HEK293 (cell line): ENCODE measurements around the gene CDH2.

Experiments used
- CTCF ChIA-PET: fragments of 350-600 bp; formaldehyde crosslinking; extraction: SDS; loops from one replicate; lab custom pipeline; 2021; ENCODE audit warnings: antibody characterized with exemption; lab: Yijun Ruan, JAX
- POLR2A ChIA-PET: fragments of 300-600 bp; formaldehyde crosslinking; extraction: SDS; loops from one replicate; lab custom pipeline; 2020; ENCODE audit warnings: antibody characterized with exemption, inconsistent platforms; lab: Yijun Ruan, JAX
- H3K27ac ChIP-seq: fragments of 200-500 bp; sonication (Bioruptor generic); 2 replicates; pipeline ENCODE4 v1.5.1; 2014; ENCODE audit warnings: low read depth, low read length, control low read depth, inconsistent platforms; ENCODE audit errors: extremely low read depth
- H3K36me3 ChIP-seq, 2 experiments: fragments of 200-500 bp in 1 of 2; sonication (Bioruptor generic) in 1 of 2; 1 replicate in 1 of 2; 2 replicates in 1 of 2; pipeline ENCODE4 v1.5.1; 2014 to 2017; ENCODE audit warnings: inconsistent platforms in 2 of 2, low read length in 2 of 2; ENCODE audit not compliant: control insufficient read depth in 2 of 2, insufficient read depth in 1 of 2
- H3K4me1 ChIP-seq: fragments of 200-500 bp; sonication (Bioruptor generic); 2 replicates; pipeline ENCODE4 v1.5.1; 2014; ENCODE audit warnings: mild to moderate bottlenecking, low read length, inconsistent platforms; ENCODE audit not compliant: control insufficient read depth, insufficient read depth
- H3K4me3 ChIP-seq: 2 replicates; pipeline ENCODE4 v1.5.1; 2011; ENCODE audit warnings: low read depth, mild to moderate bottlenecking, control low read depth, low read length, moderate library complexity
- H3K9me3 ChIP-seq: fragments of 200-500 bp; sonication (Bioruptor generic); 2 replicates; pipeline ENCODE4 v1.5.1; 2014; ENCODE audit warnings: low read depth, low read length, inconsistent platforms; ENCODE audit not compliant: control insufficient read depth, insufficient read depth
- BCL6B ChIP-seq: fragments of 450-650 bp; formaldehyde crosslinking; IDR thresholded peaks from 2 replicates; pipeline ENCODE4 v1.5.1; 2017; ENCODE audit warnings: missing biosample characterization, missing genetic modification characterization
- HOXC10 ChIP-seq: sonication (generic); formaldehyde crosslinking; IDR thresholded peaks from 2 replicates; pipeline ENCODE4 v1.8.1; 2023; ENCODE audit warnings: mild to moderate bottlenecking, missing genetic modification reagents
- RBAK ChIP-seq: fragments of 450-650 bp; formaldehyde crosslinking; IDR thresholded peaks from 2 replicates; pipeline ENCODE4 v1.5.1; 2016; ENCODE audit warnings: missing biosample characterization, missing genetic modification characterization
- REPIN1 ChIP-seq: fragments of 450-650 bp; formaldehyde crosslinking; IDR thresholded peaks from 2 replicates; pipeline ENCODE4 v1.5.1; 2017; ENCODE audit warnings: missing biosample characterization, missing genetic modification characterization, low read depth
- ZBTB8A ChIP-seq: fragments of 450-650 bp; formaldehyde crosslinking; IDR thresholded peaks from 2 replicates; pipeline ENCODE4 v1.5.1; 2016; ENCODE audit warnings: missing biosample characterization, missing genetic modification characterization
- ZNF112 ChIP-seq: fragments of 450-650 bp; formaldehyde crosslinking; IDR thresholded peaks from 2 replicates; pipeline ENCODE4 v1.5.0; 2017; ENCODE audit warnings: missing biosample characterization, missing genetic modification characterization
- ZNF155 ChIP-seq: fragments of 450-650 bp; formaldehyde crosslinking; IDR thresholded peaks from 2 replicates; pipeline ENCODE4 v1.5.1; 2016; ENCODE audit warnings: missing biosample characterization, missing genetic modification characterization
- ZNF311 ChIP-seq: fragments of 450-650 bp; formaldehyde crosslinking; IDR thresholded peaks from 2 replicates; pipeline ENCODE4 v1.5.1; 2017; ENCODE audit warnings: missing biosample characterization, missing genetic modification characterization, borderline replicate concordance
- ZNF366 ChIP-seq: fragments of 450-650 bp; formaldehyde crosslinking; conservative IDR thresholded peaks from 2 replicates; pipeline ENCODE4 v1.5.1; 2016; ENCODE audit warnings: missing biosample characterization, missing genetic modification characterization
- ZNF521 ChIP-seq: fragments of 450-650 bp; formaldehyde crosslinking; IDR thresholded peaks from 2 replicates; pipeline ENCODE4 v1.5.1; 2017; ENCODE audit warnings: missing biosample characterization, mild to moderate bottlenecking, missing genetic modification characterization
- ZNF529 ChIP-seq: fragments of 450-650 bp; formaldehyde crosslinking; IDR thresholded peaks from 2 replicates; pipeline ENCODE4 v1.5.1; 2017; ENCODE audit warnings: missing genetic modification characterization, missing biosample characterization; ENCODE audit not compliant: insufficient replicate concordance
- ZNF558 ChIP-seq: fragments of 450-650 bp; formaldehyde crosslinking; IDR thresholded peaks from 2 replicates; pipeline ENCODE4 v1.5.1; 2016; ENCODE audit warnings: missing biosample characterization, missing genetic modification characterization
- ZNF596 ChIP-seq: fragments of 450-650 bp; IDR thresholded peaks from 2 replicates; pipeline ENCODE4 v1.5.0; 2018; ENCODE audit warnings: missing biosample characterization, mild to moderate bottlenecking, missing genetic modification characterization, moderate library complexity
- ZNF600 ChIP-seq: fragments of 450-650 bp; formaldehyde crosslinking; IDR thresholded peaks from 2 replicates; pipeline ENCODE4 v1.5.1; 2016; ENCODE audit warnings: missing biosample characterization, missing genetic modification characterization
- ZNF664 ChIP-seq: fragments of 450-650 bp; formaldehyde crosslinking; IDR thresholded peaks from 2 replicates; pipeline ENCODE4 v1.5.1; 2016; ENCODE audit warnings: missing biosample characterization, missing genetic modification characterization
- ZNF670 ChIP-seq: fragments of 450-650 bp; formaldehyde crosslinking; IDR thresholded peaks from 2 replicates; pipeline ENCODE4 v1.5.1; 2016; ENCODE audit warnings: missing biosample characterization, missing genetic modification characterization, low read depth
- ZNF677 ChIP-seq: fragments of 450-650 bp; IDR thresholded peaks from 2 replicates; pipeline ENCODE4 v1.5.0; 2018; ENCODE audit warnings: missing biosample characterization, mild to moderate bottlenecking, missing genetic modification characterization, moderate library complexity
- ZNF701 ChIP-seq: fragments of 450-650 bp; formaldehyde crosslinking; IDR thresholded peaks from 2 replicates; pipeline ENCODE4 v1.5.1; 2016; ENCODE audit warnings: missing biosample characterization, missing genetic modification characterization
- ZNF776 ChIP-seq: fragments of 450-650 bp; formaldehyde crosslinking; IDR thresholded peaks from 2 replicates; pipeline ENCODE4 v1.5.0; 2017; ENCODE audit warnings: missing biosample characterization, missing genetic modification characterization, borderline replicate concordance
- ZNF777 ChIP-seq: fragments of 450-650 bp; formaldehyde crosslinking; IDR thresholded peaks from 2 replicates; pipeline ENCODE4 v1.5.1; 2017; ENCODE audit warnings: missing biosample characterization, missing genetic modification characterization, borderline replicate concordance
- TF ChIP-seq, protein P1 (sequence below): fragments of 450-650 bp; formaldehyde crosslinking; IDR thresholded peaks from 2 replicates; pipeline ENCODE4 v1.5.1; 2016; ENCODE audit warnings: missing biosample characterization, missing genetic modification characterization

The CDH2 gene

DNA sequence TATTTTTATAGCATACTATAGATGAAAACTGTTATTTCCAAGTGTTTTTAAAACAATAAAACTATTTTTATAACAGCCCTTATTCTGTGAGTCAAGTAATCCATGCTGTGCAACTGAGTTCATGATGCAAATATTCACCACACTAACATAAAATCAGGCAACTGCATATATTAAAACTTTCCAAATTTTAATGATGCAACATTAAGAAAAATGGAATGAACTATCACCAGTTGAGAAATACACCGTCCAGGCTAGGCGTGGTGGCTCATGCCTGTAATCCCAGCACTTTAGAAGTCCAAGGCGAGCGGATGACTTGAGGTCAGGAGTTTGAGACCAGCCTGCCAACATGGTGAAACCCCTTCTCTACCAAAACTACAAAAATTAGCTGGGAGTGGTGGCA is 114.5 kb downstream of the CDH2 start:
- Histone ChIP-seq H3K9me3 (no peaks in the 10 kb centered on the region), H3K27ac (no peak overlapping the region), H3K4me1 (peaks cover 24% of the 10 kb centered on the region), H3K36me3 (no peaks in the 10 kb centered on the region), H3K4me3 (no peak overlapping the region)
- ChIA-PET CTCF (no interaction called here), POLR2A (no interaction called here)
- TF ChIP-seq HOXC10 (CRISPR knock-in tag) (no peak), ZNF366 (no peak), REPIN1 (no peak), ZNF776 (tag by site-specific recombination) (no peak), RBAK (tag by site-specific recombination) (no peak), ZNF664 (tag by site-specific recombination) (no peak), ZBTB8A (tag by site-specific recombination) (no peak), ZNF155 (tag by site-specific recombination) (no peak), ZNF311 (tag by site-specific recombination) (no peak), ZNF677 (tag by site-specific recombination) (no peak), ZNF777 (tag by site-specific recombination) (no peak), ZNF521 (tag by site-specific recombination) (no peak), ZNF596 (tag by site-specific recombination) (no peak)

GRCh38 chr18:28059861-28060260 is 117.1 kb downstream of the CDH2 start:
- Histone ChIP-seq H3K36me3 (no peaks in the 10 kb centered on the region), H3K4me1 (peaks cover 18% of the 10 kb centered on the region), H3K27ac (no peak overlapping the region), H3K4me3 (no peak overlapping the region), H3K9me3 (no peaks in the 10 kb centered on the region)
- POLR2A ChIA-PET, result no interaction called here
- no peak for TF ChIP-seq ZNF670 (tag by site-specific recombination)
- TF ChIP-seq ZNF529 (tag by site-specific recombination), result no peak
- TF ChIP-seq, all 188 proteins: peak for 0
- CTCF ChIA-PET, result no interaction called here

DNA sequence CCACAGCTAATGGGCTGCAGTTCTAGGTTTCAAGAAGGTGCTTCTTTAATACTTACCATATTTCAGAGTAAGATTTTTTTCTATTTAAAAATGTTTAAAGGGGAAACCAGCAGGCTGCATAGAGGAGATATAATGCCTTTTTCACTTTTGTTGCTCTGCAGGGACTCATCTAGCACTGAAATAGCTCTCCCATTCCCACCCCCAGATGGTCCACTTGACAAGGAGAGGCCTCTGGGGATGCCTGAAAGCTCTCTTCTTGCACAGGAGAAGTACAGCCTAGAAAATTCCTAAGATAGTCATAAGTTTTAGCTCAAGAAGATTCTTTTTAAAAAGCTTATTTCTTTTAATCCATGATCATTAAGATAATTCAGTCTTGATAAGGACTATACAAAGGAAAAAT is 126.4 kb downstream of the CDH2 start:
- no peaks in the 10 kb centered on the region for H3K9me3 ChIP-seq
- TF ChIP-seq ZNF311 (tag by site-specific recombination) (no peak), BCL6B (tag by site-specific recombination) (no peak), ZNF701 (tag by site-specific recombination) (no peak), ZNF600 (tag by site-specific recombination) (no peak), ZNF112 (tag by site-specific recombination) (no peak), ZNF558 (tag by site-specific recombination) (no peak)
- TF ChIP-seq, protein P1, sequence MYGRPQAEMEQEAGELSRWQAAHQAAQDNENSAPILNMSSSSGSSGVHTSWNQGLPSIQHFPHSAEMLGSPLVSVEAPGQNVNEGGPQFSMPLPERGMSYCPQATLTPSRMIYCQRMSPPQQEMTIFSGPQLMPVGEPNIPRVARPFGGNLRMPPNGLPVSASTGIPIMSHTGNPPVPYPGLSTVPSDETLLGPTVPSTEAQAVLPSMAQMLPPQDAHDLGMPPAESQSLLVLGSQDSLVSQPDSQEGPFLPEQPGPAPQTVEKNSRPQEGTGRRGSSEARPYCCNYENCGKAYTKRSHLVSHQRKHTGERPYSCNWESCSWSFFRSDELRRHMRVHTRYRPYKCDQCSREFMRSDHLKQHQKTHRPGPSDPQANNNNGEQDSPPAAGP (tag by site-specific recombination), result no peak
- no peak overlapping the region for H3K27ac ChIP-seq
- no peaks in the 10 kb centered on the region for H3K36me3 ChIP-seq
- CTCF ChIA-PET, result interaction anchor here (0.5 kb wide), 1 partner anchor 63 kb away, joined by 4 read pairs; no protein-coding TSS in a partner anchor
- H3K4me1 ChIP-seq, result peaks cover 5% of the 10 kb centered on the region
- H3K4me3 ChIP-seq, result no peak overlapping the region
- POLR2A ChIA-PET, result no interaction called here
